A549 treated with dexamethasone at 1 μM for 4 hours (cell line): ENCODE results near the gene TSPAN5. TPM values are rescaled to one million over a fixed set of nuclear protein-coding genes. Genes with fewer than 3 reads are reported as not detected.

Experiments used
- total RNA-seq: library from RNA; stranded (reverse); fragments of 200-300 nt; extraction: Qiagen RNA extraction; gene quantifications from 5 replicates; pipeline ENCODE4 v1.2.3, GENCODE V29; 2022

The TSPAN5 gene
- total RNA-seq = 10.3 to 13.2 TPM (median 12.4 TPM) in 5 replicates

GRCh38 chr4:98658287-98659105 is at the start of gene TSPAN5:
Gene TSPAN5 (minus strand): TSS chr4:98658611.

